HG03135 (cell line): ENCODE results near the gene NF1.
"Not testable (repeated sequence)": the region's sequence is repeated elsewhere in the genome, so short reads cannot be mapped to it uniquely, and the experiment has no call there.

Source experiments
- ATAC-seq: cut with Tn5 transposase; IDR thresholded peaks from one replicate; pipeline ENCODE4 v1.9.1; 2021; ENCODE audit warnings: mild to moderate bottlenecking, moderate library complexity; ENCODE audit not compliant: unreplicated experiment

Gene NF1

GRCh38 chr17:31172388-31172787, 77.6 kb downstream of the NF1 start:
- ATAC-seq = no peak

- ATAC-seq = no peak
These were observed 79.4 kb downstream of the NF1 start for GRCh38 chr17:31174215-31174614.

- ATAC-seq = no peak
These were observed 80.5 kb downstream of the NF1 start for GRCh38 chr17:31175237-31175636.

GRCh38 chr17:31176143-31176542, 81.4 kb downstream of the NF1 start:
- ATAC-seq = not testable (repeated sequence)

GRCh38 chr17:31178951-31179350, 84.2 kb downstream of the NF1 start:
- ATAC-seq = not testable (repeated sequence)

- no peak for ATAC-seq
These were observed 100.5 kb downstream of the NF1 start for GRCh38 chr17:31195305-31195704.

DNA sequence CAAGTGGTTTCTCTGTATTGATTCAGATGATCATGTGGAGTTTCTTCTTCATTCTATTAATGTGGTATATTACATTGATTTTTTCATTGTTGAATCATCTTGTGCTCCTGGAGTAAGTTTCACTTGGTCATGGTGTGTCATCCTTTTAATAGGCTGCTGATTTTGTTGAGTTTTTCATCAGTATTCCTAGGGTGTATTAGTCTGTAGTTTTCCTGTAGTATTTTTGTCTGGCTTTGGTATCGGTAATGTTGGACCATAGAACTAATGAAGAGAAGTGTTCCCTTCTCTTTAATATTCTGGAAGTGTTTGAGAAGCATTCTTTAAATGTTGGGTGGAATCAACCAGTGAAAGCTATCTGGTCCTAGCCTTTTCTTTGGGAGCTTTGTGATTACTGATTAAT, 103.2 kb downstream of the NF1 start:
- ATAC-seq = no peak

- ATAC-seq = not testable (repeated sequence)
These were observed 103.9 kb downstream of the NF1 start for GRCh38 chr17:31198666-31199065.

DNA sequence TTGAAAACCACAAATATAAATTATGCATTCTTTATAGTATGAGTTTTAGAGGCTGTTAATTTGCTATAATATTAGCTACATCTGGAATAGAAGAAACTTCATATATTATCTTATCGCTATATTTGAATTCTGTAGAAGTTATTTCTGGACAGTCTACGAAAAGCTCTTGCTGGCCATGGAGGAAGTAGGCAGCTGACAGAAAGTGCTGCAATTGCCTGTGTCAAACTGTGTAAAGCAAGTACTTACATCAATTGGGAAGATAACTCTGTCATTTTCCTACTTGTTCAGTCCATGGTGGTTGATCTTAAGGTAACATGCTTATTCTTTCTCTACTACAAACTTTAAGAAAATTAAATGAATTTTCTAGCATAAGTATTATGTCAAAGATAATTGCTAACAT, 105.5 kb downstream of the NF1 start:
- ATAC-seq = no peak

GRCh38 chr17:31202968-31203367, 108.2 kb downstream of the NF1 start:
- no peak for ATAC-seq

DNA sequence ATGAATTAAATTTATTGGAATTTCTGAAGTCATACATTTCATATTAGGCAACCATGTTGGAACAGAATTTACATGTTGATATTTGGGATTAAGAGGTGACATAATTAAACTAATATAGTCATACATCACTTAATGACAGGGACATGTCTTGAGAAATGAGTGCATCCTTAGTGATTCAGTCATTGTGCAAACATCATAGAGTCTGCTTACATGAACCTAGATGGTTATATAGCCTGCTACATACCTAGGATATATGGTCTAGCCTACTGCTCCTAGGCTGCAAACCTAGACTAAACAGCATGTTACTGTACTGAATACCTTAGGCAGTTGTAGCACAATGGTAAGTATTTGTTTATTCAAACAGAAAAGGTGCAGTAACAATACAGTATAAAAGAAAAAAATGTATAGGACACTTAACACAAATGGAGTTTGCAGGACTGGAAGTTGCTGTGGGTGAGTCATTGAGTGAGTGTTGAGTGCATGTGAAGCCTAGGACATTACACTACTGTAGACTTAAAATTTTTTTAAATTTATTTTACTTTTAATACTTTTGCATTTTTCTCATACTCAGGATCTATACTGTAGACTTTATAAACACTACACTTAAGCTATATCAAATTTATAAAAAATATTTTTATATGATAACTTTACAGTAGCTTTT, 116.7 kb downstream of the NF1 start:
- no peak for ATAC-seq

DNA sequence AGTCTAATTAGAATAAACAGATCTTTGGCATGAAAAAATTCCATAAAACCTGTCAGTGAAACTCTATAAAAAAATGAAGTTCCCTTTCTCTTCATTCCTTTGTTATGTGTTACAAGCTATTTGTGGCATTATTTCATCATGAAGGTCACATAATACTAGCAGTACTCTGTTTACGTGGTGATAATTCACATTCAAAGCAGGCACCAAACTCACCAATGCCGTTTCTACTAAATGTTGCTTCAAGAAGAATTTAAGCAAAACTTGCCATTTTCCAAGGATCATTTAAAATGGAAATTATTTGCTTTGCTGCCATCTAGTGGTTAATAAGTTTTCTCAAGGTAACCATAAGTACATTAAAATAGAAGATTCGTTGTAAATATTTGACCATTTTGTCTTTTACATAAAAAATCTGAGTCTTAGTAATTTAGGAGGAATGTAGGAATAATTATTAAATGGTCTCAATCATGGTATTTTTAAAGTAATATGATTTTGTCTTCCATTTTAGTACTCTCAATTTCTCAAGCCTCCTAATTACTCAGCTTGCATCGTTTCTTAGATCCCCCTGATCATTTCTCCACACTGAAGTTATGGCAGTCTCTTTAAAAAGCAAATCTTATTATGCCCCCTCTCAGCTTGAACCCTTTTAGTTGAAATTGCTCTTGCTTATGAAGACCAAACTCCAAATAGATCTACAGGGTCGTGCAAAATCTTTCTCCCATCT, 121.4 kb downstream of the NF1 start:
- ATAC-seq = no peak

DNA sequence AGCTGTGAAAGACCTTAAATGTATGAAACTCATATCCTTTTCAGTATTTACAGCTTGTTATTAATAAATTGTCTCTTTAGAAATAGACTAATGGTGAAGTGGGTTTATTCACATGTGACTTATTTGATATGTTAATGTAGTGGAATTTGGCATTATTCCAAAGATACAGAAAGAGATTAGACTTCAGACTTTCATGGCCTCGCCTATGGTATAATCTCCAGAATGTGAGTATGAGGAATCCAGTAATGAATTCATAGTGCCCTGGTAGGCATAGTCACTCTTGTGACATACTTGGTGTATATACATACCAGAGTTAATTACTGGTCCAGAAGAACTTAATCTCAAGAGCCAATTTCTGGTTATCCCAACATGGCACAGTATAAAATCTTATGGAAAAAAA, 129.6 kb downstream of the NF1 start:
- ATAC-seq = no peak

DNA sequence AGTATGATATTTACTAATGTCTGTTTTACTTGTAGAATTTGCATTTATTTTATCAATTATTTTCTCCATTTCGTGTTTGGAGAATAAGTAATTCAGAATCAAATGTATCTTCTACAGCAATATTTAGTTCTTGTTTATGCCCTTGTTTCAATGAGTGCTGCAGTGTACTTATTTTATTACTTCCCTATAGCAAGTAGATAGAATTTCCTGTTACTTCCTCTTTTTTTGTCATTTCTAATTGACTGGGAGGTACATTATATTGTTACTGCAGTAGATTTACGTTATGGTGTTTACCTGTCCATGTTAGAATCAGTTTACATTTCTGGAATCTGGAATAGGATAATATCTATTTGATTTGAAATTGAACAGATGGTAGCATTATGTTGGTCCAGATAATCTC, 131.1 kb downstream of the NF1 start:
- no peak for ATAC-seq

DNA sequence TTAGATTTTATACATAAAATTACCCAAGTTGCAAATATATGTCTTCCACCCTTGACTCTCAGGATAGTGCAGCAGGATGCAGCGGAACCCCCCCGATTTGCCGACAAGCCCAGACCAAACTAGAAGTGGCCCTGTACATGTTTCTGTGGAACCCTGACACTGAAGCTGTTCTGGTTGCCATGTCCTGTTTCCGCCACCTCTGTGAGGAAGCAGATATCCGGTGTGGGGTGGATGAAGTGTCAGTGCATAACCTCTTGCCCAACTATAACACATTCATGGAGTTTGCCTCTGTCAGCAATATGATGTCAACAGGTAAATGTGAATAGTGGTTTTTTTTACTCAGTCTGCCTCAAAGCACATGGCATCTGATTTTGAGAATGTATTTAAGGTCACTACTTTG, 131.6 kb downstream of the NF1 start:
- ATAC-seq = no peak

GRCh38 chr17:31226950-31227349, 132.2 kb downstream of the NF1 start:
- ATAC-seq = no peak

DNA sequence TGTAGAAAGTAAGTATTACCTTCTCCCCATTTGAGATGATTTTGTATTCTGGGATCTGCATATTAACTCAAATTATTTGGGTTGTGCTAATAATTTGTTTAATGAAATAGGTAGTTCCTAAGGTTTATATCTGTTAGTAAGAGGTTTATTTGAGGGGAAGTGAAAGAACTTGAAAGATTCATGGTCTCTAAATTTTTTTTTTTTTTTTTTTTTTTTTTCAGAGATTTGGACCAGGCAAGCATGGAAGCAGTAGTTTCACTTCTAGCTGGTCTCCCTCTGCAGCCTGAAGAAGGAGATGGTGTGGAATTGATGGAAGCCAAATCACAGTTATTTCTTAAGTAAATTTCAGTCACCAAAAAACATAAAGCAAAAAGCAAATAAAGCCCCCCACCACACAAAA, 137.1 kb downstream of the NF1 start:
- no peak for ATAC-seq

DNA sequence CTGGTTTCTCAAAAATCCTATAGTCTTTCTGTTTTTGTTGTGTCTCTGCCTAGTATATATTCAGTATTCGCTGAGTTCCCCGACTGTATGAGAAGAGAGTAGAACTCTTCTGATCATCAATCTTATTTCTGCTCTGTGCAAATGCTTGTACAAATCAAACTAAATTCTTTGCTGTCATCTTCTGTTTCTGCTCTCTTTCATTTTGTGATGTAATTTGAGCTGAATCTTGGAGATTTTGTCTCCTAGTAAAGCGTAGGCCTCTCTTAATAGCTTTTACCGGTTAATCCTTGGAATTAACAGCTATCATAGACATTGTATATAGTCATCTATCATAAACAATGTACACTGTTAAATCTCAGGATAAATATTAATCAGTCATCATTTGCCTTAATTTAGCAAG, 140.3 kb downstream of the NF1 start:
- ATAC-seq = no peak

DNA sequence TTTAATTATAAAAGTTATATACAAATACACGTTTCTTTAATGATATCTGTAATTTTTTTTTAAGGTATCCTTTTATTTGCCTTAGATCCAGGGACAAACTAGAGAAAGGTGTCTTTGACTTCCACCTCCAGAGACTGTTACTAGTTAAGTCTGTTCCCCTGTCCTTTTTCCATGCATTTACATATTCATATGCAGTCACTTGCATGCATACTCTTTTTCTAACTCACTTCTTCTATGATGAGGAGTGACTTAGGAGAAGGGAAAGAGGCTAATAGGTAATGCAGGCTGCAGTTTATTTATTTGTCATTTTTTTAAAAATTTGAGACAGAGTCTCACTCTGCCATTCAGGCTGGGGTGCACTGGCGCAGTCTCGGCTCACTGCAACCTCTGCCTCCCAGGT, 141.4 kb downstream of the NF1 start:
- no peak for ATAC-seq

DNA sequence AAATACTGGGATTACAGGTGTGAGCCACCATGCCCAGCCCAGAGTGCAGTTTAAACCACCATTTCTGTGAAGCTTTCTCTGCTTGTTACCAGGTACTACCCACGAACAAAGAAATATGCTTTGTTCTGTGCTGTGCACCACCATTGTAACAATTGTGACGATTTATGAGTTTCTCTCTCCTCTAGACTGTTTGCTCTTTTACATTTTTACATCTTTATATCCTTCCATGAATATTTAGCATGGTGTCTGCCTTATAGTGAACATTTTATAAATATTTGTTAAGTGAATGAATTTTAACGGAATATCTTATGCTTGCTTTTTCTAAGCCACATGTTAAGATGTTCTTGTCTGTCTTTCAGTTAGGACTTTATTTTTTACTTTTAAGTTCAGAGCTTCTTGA, 141.9 kb downstream of the NF1 start:
- ATAC-seq = no peak

- no peak for ATAC-seq
These were observed 146.3 kb downstream of the NF1 start for GRCh38 chr17:31241116-31241515.

DNA sequence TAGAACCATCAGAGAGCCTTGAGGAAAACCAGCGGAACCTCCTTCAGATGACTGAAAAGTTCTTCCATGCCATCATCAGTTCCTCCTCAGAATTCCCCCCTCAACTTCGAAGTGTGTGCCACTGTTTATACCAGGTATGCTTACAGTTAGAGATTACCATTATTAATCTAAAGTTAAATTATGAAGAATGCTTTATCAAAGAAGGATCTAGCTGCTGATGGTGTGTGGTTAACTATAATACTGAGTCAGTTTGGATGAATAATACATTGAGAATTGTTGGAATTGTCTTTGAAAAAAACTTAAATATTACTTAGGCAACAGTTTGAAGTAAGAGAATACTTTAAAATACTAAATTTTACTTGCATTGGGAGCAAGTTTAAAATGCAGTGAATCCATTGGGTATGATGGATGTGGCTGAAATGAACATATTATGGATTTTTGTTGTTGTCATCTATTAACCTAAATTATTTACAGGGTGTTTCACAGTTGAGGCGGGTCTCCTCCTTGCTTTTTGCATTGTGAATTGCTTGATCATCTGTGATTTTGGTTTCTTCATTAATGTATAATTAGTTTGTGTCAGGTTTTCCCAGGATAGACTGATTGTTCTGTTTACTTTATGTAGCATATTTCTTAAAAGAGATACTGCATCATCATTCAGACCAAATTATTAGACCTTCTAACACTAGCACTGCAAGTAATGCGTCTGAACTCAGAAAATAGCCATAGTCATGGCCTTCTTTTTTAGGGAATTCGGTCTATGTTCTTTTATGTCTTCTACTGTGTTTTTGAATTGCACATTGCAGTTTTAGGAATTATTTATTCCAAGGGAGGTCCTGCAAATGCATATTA, 154.4 kb downstream of the NF1 start:
- no peak for ATAC-seq
